ENCODE measurements around the gene ADGRB2. TPM values are rescaled to one million over a fixed set of nuclear protein-coding genes. Genes with fewer than 3 reads are reported as not detected.

Gene ADGRB2
- total and polyA plus RNA-seq, 12 donors: 0.91 to 17.9 (median 8.6) TPM

- peak; percentile 81 to 89 (median 87) for TF ChIP-seq CTCF (IDR thresholded peaks at IDR 0.05)
- H3K9me3 ChIP-seq: no peaks in the 10 kb centered on the region
- H3K36me3 ChIP-seq: no peaks in the 10 kb centered on the region
- ATAC-seq (peak; percentile 86 to 95 (median 92)), DNase-seq (peak; percentile 95 to 97)
- H3K4me1 ChIP-seq: peaks cover 0 to 18% (median 8%) of the 10 kb centered on the region in 9 donors
- intact Hi-C loops (cut with DNase I): loop anchor here (1.0 to 10.0 kb wide), 18 partner anchors 27 to 275 kb away; partner anchors contain the start of gene TINAGL1 (in 1 of the 10)
- peak overlapping the region in 6 of 10 donors; percentile 58 to 90 (median 82) for H3K27ac ChIP-seq
- H3K4me3 ChIP-seq: peak overlapping the region; percentile 41 to 93 (median 66)
- H3K27me3 ChIP-seq: peaks cover 0 to 9% (median 0%) of the 10 kb centered on the region in 7 donors
- 14 to 17% methylated on average over 26 of the region's 26 CpGs for WGBS, 2 donors
Observed at GRCh38 chr1:31789259-31790065, 25.3 kb upstream of the ADGRB2 start.

- no peak for TF ChIP-seq CTCF (IDR thresholded peaks at IDR 0.05)
- H3K4me1 ChIP-seq: peaks cover 0 to 18% (median 8%) of the 10 kb centered on the region in 9 donors
- ATAC-seq (peak; percentile 29 to 50 (median 42)), DNase-seq (peak in 1 of 2 donors; percentile 30)
- 0% methylated on average over 22 of the region's 22 CpGs for WGBS, 2 donors
- H3K27ac ChIP-seq: peak overlapping the region in 9 of 10 donors; percentile 34 to 90 (median 81)
- H3K27me3 ChIP-seq: peaks cover 0 to 8% (median 0%) of the 10 kb centered on the region in 7 donors
- H3K4me3 ChIP-seq: peak overlapping the region; percentile 41 to 93 (median 66)
- no peaks in the 10 kb centered on the region for H3K9me3 ChIP-seq
- no peaks in the 10 kb centered on the region for H3K36me3 ChIP-seq
- intact Hi-C loops (cut with DNase I): loop anchor here (1.0 to 10.0 kb wide), 15 partner anchors 26 to 276 kb away; no protein-coding TSS in a partner anchor
Observed at GRCh38 chr1:31788825-31789256, 24.7 kb upstream of the ADGRB2 start.

GRCh38 chr1:31788138-31788824 is 24.1 kb upstream of the ADGRB2 start:
- intact Hi-C loops (cut with DNase I): loop anchor here in 9 of 10 donors (2.0 to 10.0 kb wide), 12 partner anchors 25 to 277 kb away; no protein-coding TSS in a partner anchor
- 4 to 5% methylated on average over 39 of the region's 39 CpGs for WGBS, 2 donors
- TF ChIP-seq CTCF (IDR thresholded peaks at IDR 0.05): no peak
- peaks cover 0 to 3% (median 0%) of the 10 kb centered on the region in 7 donors for H3K27me3 ChIP-seq
- no peaks in the 10 kb centered on the region for H3K36me3 ChIP-seq
- H3K4me3 ChIP-seq: peak overlapping the region; percentile 41 to 93 (median 66)
- peak; percentile 87 to 97 (median 92) for ATAC-seq
- peak overlapping the region; percentile 15 to 90 (median 78) for H3K27ac ChIP-seq
- H3K9me3 ChIP-seq: no peaks in the 10 kb centered on the region
- peaks cover 0 to 18% (median 8%) of the 10 kb centered on the region in 9 donors for H3K4me1 ChIP-seq
- DNase-seq: peak; percentile 93 to 94

- intact Hi-C loops (cut with DNase I): loop anchor here in 9 of 10 donors (2.0 to 10.0 kb wide), 12 partner anchors 25 to 277 kb away; no protein-coding TSS in a partner anchor
- no peaks in the 10 kb centered on the region for H3K27me3 ChIP-seq
- no peaks in the 10 kb centered on the region for H3K9me3 ChIP-seq
- ATAC-seq (no peak), DNase-seq (no peak)
- 50 to 53% methylated on average over 1 of the region's 1 CpG for WGBS, 2 donors
- no peak for TF ChIP-seq CTCF (IDR thresholded peaks at IDR 0.05)
- peak overlapping the region in 7 of 10 donors; percentile 70 to 90 (median 84) for H3K27ac ChIP-seq
- H3K4me3 ChIP-seq: peak overlapping the region in 6 of 10 donors; percentile 61 to 93 (median 68)
- H3K36me3 ChIP-seq: no peaks in the 10 kb centered on the region
- peaks cover 0 to 22% (median 12%) of the 10 kb centered on the region in 9 donors for H3K4me1 ChIP-seq
Observed at GRCh38 chr1:31787786-31788137, 23.6 kb upstream of the ADGRB2 start.

Measured in heart right ventricle (tissue), 16 donors.